ENCODE measurements around the gene WWTR1. TPM values are rescaled to one million over a fixed set of nuclear protein-coding genes. Genes with fewer than 3 reads are reported as not detected.

WWTR1 gene
- total RNA-seq, 1 donor from 2014 or later, result 52.0 TPM

DNA sequence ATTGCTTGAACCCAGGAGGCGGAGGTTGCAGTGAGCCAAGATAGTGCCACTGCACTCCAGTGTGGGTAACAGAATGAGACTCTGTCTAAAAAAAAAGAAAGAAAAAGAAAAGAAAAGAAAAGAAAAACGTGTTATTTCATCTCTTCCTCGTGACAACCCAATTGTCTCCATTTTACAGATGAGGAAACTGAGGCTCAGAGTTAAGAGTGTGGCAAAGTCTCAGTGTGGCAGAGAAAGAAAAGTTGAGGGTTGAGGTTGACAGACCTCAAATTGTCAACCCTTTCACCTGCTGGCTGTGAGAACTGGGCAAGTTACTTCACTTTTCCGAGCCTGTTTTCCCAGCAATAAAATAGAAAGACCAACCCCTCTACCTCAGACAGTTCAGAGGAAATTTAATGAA is 123.7 kb downstream of the WWTR1 start:
- TF ChIP-seq, protein P1, sequence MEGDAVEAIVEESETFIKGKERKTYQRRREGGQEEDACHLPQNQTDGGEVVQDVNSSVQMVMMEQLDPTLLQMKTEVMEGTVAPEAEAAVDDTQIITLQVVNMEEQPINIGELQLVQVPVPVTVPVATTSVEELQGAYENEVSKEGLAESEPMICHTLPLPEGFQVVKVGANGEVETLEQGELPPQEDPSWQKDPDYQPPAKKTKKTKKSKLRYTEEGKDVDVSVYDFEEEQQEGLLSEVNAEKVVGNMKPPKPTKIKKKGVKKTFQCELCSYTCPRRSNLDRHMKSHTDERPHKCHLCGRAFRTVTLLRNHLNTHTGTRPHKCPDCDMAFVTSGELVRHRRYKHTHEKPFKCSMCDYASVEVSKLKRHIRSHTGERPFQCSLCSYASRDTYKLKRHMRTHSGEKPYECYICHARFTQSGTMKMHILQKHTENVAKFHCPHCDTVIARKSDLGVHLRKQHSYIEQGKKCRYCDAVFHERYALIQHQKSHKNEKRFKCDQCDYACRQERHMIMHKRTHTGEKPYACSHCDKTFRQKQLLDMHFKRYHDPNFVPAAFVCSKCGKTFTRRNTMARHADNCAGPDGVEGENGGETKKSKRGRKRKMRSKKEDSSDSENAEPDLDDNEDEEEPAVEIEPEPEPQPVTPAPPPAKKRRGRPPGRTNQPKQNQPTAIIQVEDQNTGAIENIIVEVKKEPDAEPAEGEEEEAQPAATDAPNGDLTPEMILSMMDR (conservative IDR thresholded peaks at IDR 0.05; ENCODE audit: low read depth, low read length), result no peak
- no peak overlapping the region for H3K4me3 ChIP-seq (ENCODE audit: low read depth, low read length)
- no peak for DNase-seq (ENCODE audit: low read depth)

- DNase-seq (ENCODE audit: low read depth), result no peak
- TF ChIP-seq, protein P1 (conservative IDR thresholded peaks at IDR 0.05; ENCODE audit: low read depth, low read length), result no peak
- H3K4me3 ChIP-seq (ENCODE audit: low read depth, low read length), result no peak overlapping the region
Observed at GRCh38 chr3:149532489-149533180, 125.2 kb downstream of the WWTR1 start.

GRCh38 chr3:149529099-149529498 is 128.7 kb downstream of the WWTR1 start:
- DNase-seq (ENCODE audit: low read depth), result no peak
- TF ChIP-seq, protein P1 (conservative IDR thresholded peaks at IDR 0.05; ENCODE audit: low read depth, low read length), result no peak
- no peak overlapping the region for H3K4me3 ChIP-seq (ENCODE audit: low read depth, low read length)

- DNase-seq (ENCODE audit: low read depth), result no peak
- TF ChIP-seq, protein P1 (conservative IDR thresholded peaks at IDR 0.05; ENCODE audit: low read depth, low read length), result no peak
- H3K4me3 ChIP-seq (ENCODE audit: low read depth, low read length), result no peak overlapping the region
Observed at GRCh38 chr3:149528340-149528650, 129.5 kb downstream of the WWTR1 start.

- no peak overlapping the region for H3K4me3 ChIP-seq (ENCODE audit: low read depth, low read length)
- no peak for DNase-seq (ENCODE audit: low read depth)
- TF ChIP-seq, protein P1 (conservative IDR thresholded peaks at IDR 0.05; ENCODE audit: low read depth, low read length), result peak; percentile 58
Observed at GRCh38 chr3:149527531-149528339, 130.1 kb downstream of the WWTR1 start.

DNA sequence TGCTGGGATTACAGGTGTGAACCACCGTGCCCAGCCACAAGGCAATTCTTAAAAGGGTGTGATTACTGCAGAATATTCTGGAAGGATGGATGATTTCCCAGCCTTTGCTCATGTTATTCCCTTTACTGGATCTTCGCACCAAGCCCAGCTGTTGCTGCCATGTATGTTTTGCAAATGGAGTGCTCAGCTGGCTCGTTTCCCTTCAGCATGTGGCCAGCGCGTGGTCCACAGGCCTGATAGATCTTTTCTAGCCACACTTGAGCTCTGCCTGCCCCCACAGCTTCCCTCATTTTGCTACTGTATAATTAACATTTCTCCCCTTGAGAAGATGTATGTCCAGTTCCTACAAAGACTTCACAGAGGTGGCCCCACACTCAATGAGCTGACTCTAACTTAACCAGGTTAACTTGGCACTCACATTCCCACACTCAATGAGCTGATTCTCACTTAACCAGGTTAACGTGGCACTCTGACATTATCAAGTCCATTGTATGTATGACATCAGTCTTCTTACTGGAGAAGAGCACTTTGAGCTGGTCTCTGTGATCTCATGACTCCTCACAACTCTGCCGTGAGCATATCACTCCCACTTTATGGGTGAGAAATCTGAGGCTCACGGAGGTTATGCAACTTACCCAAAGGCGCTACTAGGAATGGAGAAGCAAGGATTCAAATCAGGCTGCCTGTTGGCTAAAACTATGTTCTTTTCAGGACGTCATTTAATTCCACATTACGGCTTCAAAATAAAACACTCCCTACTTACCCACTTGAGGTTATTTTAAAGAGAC is 134.1 kb downstream of the WWTR1 start:
- TF ChIP-seq, protein P1 (conservative IDR thresholded peaks at IDR 0.05; ENCODE audit: low read depth, low read length), result no peak

More for the DNA sequence above, 134.1 kb downstream of the WWTR1 start:
- H3K4me3 ChIP-seq (ENCODE audit: low read depth, low read length), result no peak overlapping the region
- no peak for DNase-seq (ENCODE audit: low read depth)
